ENCODE data around the gene IER5L. TPM values are rescaled to one million over a fixed set of nuclear protein-coding genes. Genes with fewer than 3 reads are reported as not detected.

Gene IER5L
- total and polyA plus RNA-seq, 9 of the 15 experiments (the other 6 are each of a cell fraction or from before 2014, with no cell fraction given), result 0.14 to 11.9 (median 0.52) TPM

- TF ChIP-seq NKRF (IDR thresholded peaks at IDR 0.05; ENCODE audit: borderline replicate concordance) (no peak), CBX2 (IDR thresholded peaks at IDR 0.05; ENCODE audit: insufficient read depth, low read length, poor library complexity, severe bottlenecking) (no peak), DLX4 (CRISPR knock-in tag; IDR thresholded peaks at IDR 0.05) (no peak), CTCFL (IDR thresholded peaks at IDR 0.05; ENCODE audit: borderline replicate concordance, insufficient read depth, low read depth, low read length, poor library complexity, severe bottlenecking) (peak; percentile 62), NR0B1 (IDR thresholded peaks at IDR 0.05; ENCODE audit: partially characterized antibody) (no peak), THRB (CRISPR knock-in tag; conservative IDR thresholded peaks at IDR 0.05) (no peak), FIP1L1 (IDR thresholded peaks at IDR 0.05; ENCODE audit: low read depth, low read length, poor library complexity, severe bottlenecking) (peak; percentile 28), CC2D1A (IDR thresholded peaks at IDR 0.05) (peak; percentile 71), EP400 (IDR thresholded peaks at IDR 0.05) (peak; percentile 29; the same call in 1 of the 2 replicates), ZBED1 (IDR thresholded peaks at IDR 0.05) (0 out of 2 replicates have a peak, but pooled peaks have one; percentile 20), ETS1 (conservative IDR thresholded peaks at IDR 0.05; ENCODE audit: control insufficient read depth, low read depth, low read length) (peak; percentile 31; the same call in 1 of the 2 replicates), CEBPG (CRISPR knock-in tag; IDR thresholded peaks at IDR 0.05) (peak; percentile 55; the same call in 1 of the 2 replicates), CEBPG (tag; conservative IDR thresholded peaks at IDR 0.05 in 1 of 2, IDR thresholded peaks at IDR 0.05 in 1 of 2) (no peak), ZFX (CRISPR knock-in tag; IDR thresholded peaks at IDR 0.05) (peak; percentile 49; the same call in 1 of the 2 replicates), SNAPC5 (CRISPR knock-in tag; IDR thresholded peaks at IDR 0.05) (no peak), RB1 (IDR thresholded peaks at IDR 0.05; ENCODE audit: low read depth) (peak; percentile 80)
Observed at GRCh38 chr9:129174102-129174723, 3.8 kb downstream of the IER5L start (continued).

Measured in K562 (cell line).